Measurements from ENCODE around the gene FAM72A.
"Not testable (repeated sequence)": the region's sequence is repeated elsewhere in the genome, so short reads cannot be mapped to it uniquely, and the experiment has no call there.

Gene FAM72A

DNA sequence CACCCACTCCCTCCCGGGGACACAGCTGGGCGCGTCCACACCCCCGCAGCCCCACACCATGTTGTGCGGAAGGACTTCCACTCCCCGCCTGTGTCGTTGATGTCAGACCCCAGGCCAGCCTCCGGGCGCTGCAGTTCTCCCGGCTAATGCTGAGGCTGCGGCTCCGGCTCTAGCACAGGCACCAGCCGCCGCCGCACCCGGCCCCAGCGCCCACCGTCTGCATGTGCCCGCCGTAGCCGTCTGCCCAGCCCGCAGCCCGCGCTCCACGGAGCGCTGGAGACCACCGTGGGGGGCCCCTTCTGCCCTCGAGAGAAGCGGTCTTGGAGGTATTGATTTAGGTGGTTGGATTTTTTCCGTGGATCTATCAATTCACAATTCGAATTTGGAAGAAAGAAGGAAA lies 2.9 kb upstream of the FAM72A start:
- not testable (repeated sequence) for H2BK15ac ChIP-seq (replicated peaks; ENCODE audit: low read depth); DNase-seq; H2BK5ac ChIP-seq (ENCODE audit: low read length); H3K18ac ChIP-seq (ENCODE audit: low read length); H3K4me3 ChIP-seq (ENCODE audit: low read length); H3K23ac ChIP-seq (ENCODE audit: low read length); H4K8ac ChIP-seq (ENCODE audit: low read depth, low read length); H3K4me1 ChIP-seq (ENCODE audit: control insufficient read depth, low read depth, low read length); H3K27me3 ChIP-seq (ENCODE audit: insufficient read depth, low read length, poor library complexity); H3K79me1 ChIP-seq (ENCODE audit: low read length); H3K9ac ChIP-seq (ENCODE audit: low read length); H4K5ac ChIP-seq (ENCODE audit: low read length); H3K27ac ChIP-seq (ENCODE audit: low read depth, low read length); H3K4me2 ChIP-seq (ENCODE audit: low read length); H3K56ac ChIP-seq (ENCODE audit: low read length); H3K36me3 ChIP-seq (ENCODE audit: control insufficient read depth, insufficient read depth, low read length); H3K4ac ChIP-seq (ENCODE audit: low read depth, low read length); H2BK120ac ChIP-seq (ENCODE audit: low read depth, low read length); H2AK5ac ChIP-seq (ENCODE audit: low read length); H3K79me2 ChIP-seq (ENCODE audit: control insufficient read depth, insufficient read depth, low read length)
- no CpG with 5 or more reads among the region's 31 CpGs for WGBS (ENCODE audit: extremely low coverage, insufficient coverage, low lambda C conversion rate)

GRCh38 chr1:206204871-206205270 lies 2.2 kb upstream of the FAM72A start:
- H3K27me3 ChIP-seq (ENCODE audit: insufficient read depth, low read length, poor library complexity); H3K4me2 ChIP-seq (ENCODE audit: low read length); H2AK5ac ChIP-seq (ENCODE audit: low read length); H3K4me1 ChIP-seq (ENCODE audit: control insufficient read depth, low read depth, low read length); H3K18ac ChIP-seq (ENCODE audit: low read length); H4K5ac ChIP-seq (ENCODE audit: low read length); H3K27ac ChIP-seq (ENCODE audit: low read depth, low read length); H4K8ac ChIP-seq (ENCODE audit: low read depth, low read length); H2BK15ac ChIP-seq (replicated peaks; ENCODE audit: low read depth); H3K23ac ChIP-seq (ENCODE audit: low read length); H2BK120ac ChIP-seq (ENCODE audit: low read depth, low read length); H3K56ac ChIP-seq (ENCODE audit: low read length); H2BK5ac ChIP-seq (ENCODE audit: low read length); H3K79me2 ChIP-seq (ENCODE audit: control insufficient read depth, insufficient read depth, low read length); H3K4me3 ChIP-seq (ENCODE audit: low read length); H3K36me3 ChIP-seq (ENCODE audit: control insufficient read depth, insufficient read depth, low read length); H3K79me1 ChIP-seq (ENCODE audit: low read length): not testable (repeated sequence)
- peak overlapping the region; percentile 38 for H3K9ac ChIP-seq (ENCODE audit: low read length)
- DNase-seq, result peak; percentile 45
- peak overlapping the region; percentile 55 for H3K4ac ChIP-seq (ENCODE audit: low read depth, low read length)
- WGBS (ENCODE audit: extremely low coverage, insufficient coverage, low lambda C conversion rate), result no CpG with 5 or more reads among the region's 25 CpGs

- H3K4me3 ChIP-seq (ENCODE audit: low read length); H3K27ac ChIP-seq (ENCODE audit: low read depth, low read length); H2BK15ac ChIP-seq (replicated peaks; ENCODE audit: low read depth): not testable (repeated sequence)
These were observed 1.5 kb upstream of the FAM72A start for GRCh38 chr1:206204159-206204511.

DNA sequence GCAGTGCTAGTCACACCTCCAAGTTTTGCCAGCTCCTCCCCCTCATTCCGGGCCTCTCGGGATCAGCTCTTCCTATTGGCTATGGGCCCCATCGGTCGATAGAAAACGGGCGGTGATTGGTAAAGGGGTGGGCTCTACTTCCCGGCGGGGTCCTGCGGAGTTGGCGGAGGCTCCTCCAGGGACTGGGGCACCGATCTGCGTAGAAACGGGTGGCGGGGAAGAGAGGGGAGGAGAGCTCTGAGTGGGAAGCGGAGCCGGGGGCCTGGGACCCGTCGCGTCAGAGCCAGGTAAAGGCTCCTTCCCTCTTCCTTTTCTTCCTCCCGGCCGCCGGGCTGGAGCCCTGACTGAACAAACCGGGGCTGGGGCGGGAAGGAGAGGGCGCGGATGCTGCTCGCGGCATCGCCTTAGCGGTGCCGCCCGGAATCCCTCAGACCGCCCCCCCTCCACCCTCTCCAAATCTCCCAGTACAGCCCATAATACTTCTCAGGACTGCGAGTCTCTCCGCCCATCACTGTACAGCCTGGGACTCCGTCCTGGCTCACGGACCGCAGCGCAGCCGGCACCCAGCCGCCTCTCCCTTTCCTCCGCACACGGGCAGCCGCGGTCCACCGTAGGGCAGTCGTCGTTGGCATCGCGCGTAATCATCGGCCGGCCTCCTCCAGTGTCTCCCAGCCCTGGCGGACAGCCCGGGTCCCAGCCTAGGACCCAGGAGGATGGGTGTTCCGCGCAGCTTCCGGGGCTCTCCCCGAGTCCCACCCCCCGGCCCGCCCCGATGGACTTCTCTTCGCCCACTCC lies 922 bp upstream of the FAM72A start, which contains the start of gene SRGAP2:
TSS of gene SRGAP2 (plus strand) at position 178 of the 795 bp plus-strand sequence. CDS start 2,430 bp downstream, outside the sequence.
- not testable (repeated sequence) for H2AK5ac ChIP-seq (ENCODE audit: low read length); H3K36me3 ChIP-seq (ENCODE audit: control insufficient read depth, insufficient read depth, low read length); H3K79me1 ChIP-seq (ENCODE audit: low read length); H3K27ac ChIP-seq (ENCODE audit: low read depth, low read length); H2BK5ac ChIP-seq (ENCODE audit: low read length); H3K79me2 ChIP-seq (ENCODE audit: control insufficient read depth, insufficient read depth, low read length); H3K56ac ChIP-seq (ENCODE audit: low read length); H4K5ac ChIP-seq (ENCODE audit: low read length); H3K4me3 ChIP-seq (ENCODE audit: low read length); H3K18ac ChIP-seq (ENCODE audit: low read length); H3K4ac ChIP-seq (ENCODE audit: low read depth, low read length); H3K4me1 ChIP-seq (ENCODE audit: control insufficient read depth, low read depth, low read length); H3K4me2 ChIP-seq (ENCODE audit: low read length); H4K8ac ChIP-seq (ENCODE audit: low read depth, low read length); H2BK120ac ChIP-seq (ENCODE audit: low read depth, low read length); H3K23ac ChIP-seq (ENCODE audit: low read length); H2BK15ac ChIP-seq (replicated peaks; ENCODE audit: low read depth); H3K27me3 ChIP-seq (ENCODE audit: insufficient read depth, low read length, poor library complexity)
- no CpG with 5 or more reads among the region's 63 CpGs for WGBS (ENCODE audit: extremely low coverage, insufficient coverage, low lambda C conversion rate)
- peak; percentile 54 for DNase-seq
- H3K9ac ChIP-seq (ENCODE audit: low read length), result peak within 1 kb of the TSS; percentile 26

More at GRCh38 chr1:206204159-206204511, 1.5 kb upstream of the FAM72A start:
- H2BK120ac ChIP-seq (ENCODE audit: low read depth, low read length); H3K4me1 ChIP-seq (ENCODE audit: control insufficient read depth, low read depth, low read length); H4K5ac ChIP-seq (ENCODE audit: low read length); H3K79me2 ChIP-seq (ENCODE audit: control insufficient read depth, insufficient read depth, low read length); H3K56ac ChIP-seq (ENCODE audit: low read length); H3K23ac ChIP-seq (ENCODE audit: low read length); H3K4me2 ChIP-seq (ENCODE audit: low read length); H3K79me1 ChIP-seq (ENCODE audit: low read length); H2BK5ac ChIP-seq (ENCODE audit: low read length); H3K9ac ChIP-seq (ENCODE audit: low read length); DNase-seq; H3K27me3 ChIP-seq (ENCODE audit: insufficient read depth, low read length, poor library complexity); H3K18ac ChIP-seq (ENCODE audit: low read length); H2AK5ac ChIP-seq (ENCODE audit: low read length); H4K8ac ChIP-seq (ENCODE audit: low read depth, low read length); H3K4ac ChIP-seq (ENCODE audit: low read depth, low read length); H3K36me3 ChIP-seq (ENCODE audit: control insufficient read depth, insufficient read depth, low read length): not testable (repeated sequence)
- WGBS (ENCODE audit: extremely low coverage, insufficient coverage, low lambda C conversion rate), result no CpG with 5 or more reads among the region's 25 CpGs

DNA sequence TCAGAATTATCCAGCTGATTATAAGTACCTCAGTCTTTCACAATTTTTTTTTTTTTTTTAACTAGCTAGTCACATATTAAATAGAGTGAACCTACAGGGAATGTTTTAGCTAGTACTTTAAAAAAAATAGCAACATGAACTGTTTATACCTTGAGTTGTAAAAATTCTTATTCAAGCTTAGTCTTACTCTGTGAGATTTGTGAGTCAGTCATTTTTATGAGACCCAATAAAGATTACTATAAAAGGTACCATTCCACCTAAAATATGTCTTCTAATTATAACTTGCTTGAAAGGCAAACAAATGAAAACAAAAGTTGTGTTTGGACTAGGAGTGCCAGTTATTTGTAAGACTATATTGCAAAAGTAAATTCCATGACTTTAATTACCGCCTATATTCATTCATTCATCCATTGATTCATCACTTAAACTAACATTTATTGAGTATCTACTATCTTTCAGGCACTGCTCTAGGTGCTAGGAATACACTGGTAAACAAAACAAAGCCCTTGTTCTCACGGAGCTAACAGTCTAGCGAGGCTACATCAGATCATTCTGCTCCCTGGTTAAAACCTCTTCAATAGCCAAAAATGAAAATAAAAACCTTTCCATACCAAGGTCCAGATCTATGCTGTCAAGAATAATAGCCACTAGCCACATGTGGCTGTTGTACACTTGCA lies 5.8 kb downstream of the FAM72A start:
- H3K4me2 ChIP-seq (ENCODE audit: low read length), result not testable (repeated sequence)

More for the DNA sequence above, 5.8 kb downstream of the FAM72A start:
- H3K4me1 ChIP-seq (ENCODE audit: control insufficient read depth, low read depth, low read length); H3K56ac ChIP-seq (ENCODE audit: low read length); H3K79me1 ChIP-seq (ENCODE audit: low read length); H4K5ac ChIP-seq (ENCODE audit: low read length); H2AK5ac ChIP-seq (ENCODE audit: low read length); H3K27ac ChIP-seq (ENCODE audit: low read depth, low read length); H3K4me3 ChIP-seq (ENCODE audit: low read length); H3K27me3 ChIP-seq (ENCODE audit: insufficient read depth, low read length, poor library complexity); H3K79me2 ChIP-seq (ENCODE audit: control insufficient read depth, insufficient read depth, low read length); H2BK5ac ChIP-seq (ENCODE audit: low read length); H3K23ac ChIP-seq (ENCODE audit: low read length); H3K4ac ChIP-seq (ENCODE audit: low read depth, low read length); H4K8ac ChIP-seq (ENCODE audit: low read depth, low read length); H2BK15ac ChIP-seq (replicated peaks; ENCODE audit: low read depth); H2BK120ac ChIP-seq (ENCODE audit: low read depth, low read length); H3K36me3 ChIP-seq (ENCODE audit: control insufficient read depth, insufficient read depth, low read length); DNase-seq; H3K9ac ChIP-seq (ENCODE audit: low read length); H3K18ac ChIP-seq (ENCODE audit: low read length): not testable (repeated sequence)
- no CpG with 5 or more reads among the region's 3 CpGs for WGBS (ENCODE audit: extremely low coverage, insufficient coverage, low lambda C conversion rate)

Measured in mesendoderm (in vitro differentiated cells).